ENCODE results near the gene CDH12. TPM values are rescaled to one million over a fixed set of nuclear protein-coding genes. Genes with fewer than 3 reads are reported as not detected.

The CDH12 gene
- total and polyA plus RNA-seq, 2 experiments from 2014 or later, result 0.09 to 0.97 TPM

DNA sequence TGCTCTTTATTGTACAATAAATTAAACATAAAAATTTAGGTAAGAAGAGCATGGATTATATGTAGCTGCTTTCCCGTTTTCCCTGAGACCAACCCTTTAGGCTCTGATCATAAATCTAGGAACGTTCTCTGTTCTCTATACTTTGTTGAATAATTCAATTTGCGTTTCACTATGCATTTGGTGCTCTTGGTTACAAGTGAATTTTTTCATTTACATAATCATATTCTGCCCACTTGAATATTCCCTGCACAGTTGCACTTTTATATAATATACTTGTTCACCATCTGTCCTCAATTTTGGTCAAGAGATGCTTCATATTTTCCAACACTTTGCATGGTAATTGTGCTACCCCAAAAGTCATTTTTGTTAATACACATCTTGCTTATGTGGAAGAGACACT lies 741.8 kb downstream of the CDH12 start:
- TF ChIP-seq, protein P1, sequence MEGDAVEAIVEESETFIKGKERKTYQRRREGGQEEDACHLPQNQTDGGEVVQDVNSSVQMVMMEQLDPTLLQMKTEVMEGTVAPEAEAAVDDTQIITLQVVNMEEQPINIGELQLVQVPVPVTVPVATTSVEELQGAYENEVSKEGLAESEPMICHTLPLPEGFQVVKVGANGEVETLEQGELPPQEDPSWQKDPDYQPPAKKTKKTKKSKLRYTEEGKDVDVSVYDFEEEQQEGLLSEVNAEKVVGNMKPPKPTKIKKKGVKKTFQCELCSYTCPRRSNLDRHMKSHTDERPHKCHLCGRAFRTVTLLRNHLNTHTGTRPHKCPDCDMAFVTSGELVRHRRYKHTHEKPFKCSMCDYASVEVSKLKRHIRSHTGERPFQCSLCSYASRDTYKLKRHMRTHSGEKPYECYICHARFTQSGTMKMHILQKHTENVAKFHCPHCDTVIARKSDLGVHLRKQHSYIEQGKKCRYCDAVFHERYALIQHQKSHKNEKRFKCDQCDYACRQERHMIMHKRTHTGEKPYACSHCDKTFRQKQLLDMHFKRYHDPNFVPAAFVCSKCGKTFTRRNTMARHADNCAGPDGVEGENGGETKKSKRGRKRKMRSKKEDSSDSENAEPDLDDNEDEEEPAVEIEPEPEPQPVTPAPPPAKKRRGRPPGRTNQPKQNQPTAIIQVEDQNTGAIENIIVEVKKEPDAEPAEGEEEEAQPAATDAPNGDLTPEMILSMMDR (IDR thresholded peaks at IDR 0.05; ENCODE audit: low read depth, low read length), result no peak
- H3K27me3 ChIP-seq, result no peaks in the 10 kb centered on the region
- no peak for DNase-seq (ENCODE audit: low read depth in 1 of 2, low spot score in 1 of 2)
- H3K4me3 ChIP-seq, result no peak overlapping the region
- H3K9me3 ChIP-seq (ENCODE audit: low read depth), result no peaks in the 10 kb centered on the region
- H3K27ac ChIP-seq, result no peak overlapping the region
- no peaks in the 10 kb centered on the region for H3K36me3 ChIP-seq
- H3K4me1 ChIP-seq (ENCODE audit: low read depth), result no peaks in the 10 kb centered on the region

DNA sequence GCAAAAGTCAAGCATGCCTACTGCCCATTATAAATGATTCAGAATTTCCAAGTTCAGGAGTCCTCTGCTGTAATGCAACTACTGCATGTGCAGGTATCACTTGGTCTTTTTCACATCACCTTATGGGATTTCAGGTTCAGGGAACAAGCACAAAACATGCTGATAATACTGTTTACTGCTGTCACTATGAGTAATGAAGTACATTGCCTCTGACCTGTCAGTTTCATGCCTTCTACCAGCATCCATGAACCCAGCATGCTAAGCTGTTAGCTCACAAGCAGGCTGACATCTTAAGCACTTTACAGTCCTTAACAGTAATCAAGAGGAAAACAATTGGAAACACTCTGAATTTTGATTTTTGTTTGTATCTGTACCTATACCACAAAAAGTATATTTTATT lies 743.8 kb downstream of the CDH12 start:
- H3K4me1 ChIP-seq (ENCODE audit: low read depth), result no peaks in the 10 kb centered on the region
- H3K36me3 ChIP-seq, result no peaks in the 10 kb centered on the region
- H3K27me3 ChIP-seq, result no peaks in the 10 kb centered on the region
- no peak for DNase-seq (ENCODE audit: low read depth in 1 of 2, low spot score in 1 of 2)
- H3K4me3 ChIP-seq, result no peak overlapping the region
- TF ChIP-seq, protein P1 (IDR thresholded peaks at IDR 0.05; ENCODE audit: low read depth, low read length), result no peak
- no peak overlapping the region for H3K27ac ChIP-seq
- H3K9me3 ChIP-seq (ENCODE audit: low read depth), result no peaks in the 10 kb centered on the region

DNA sequence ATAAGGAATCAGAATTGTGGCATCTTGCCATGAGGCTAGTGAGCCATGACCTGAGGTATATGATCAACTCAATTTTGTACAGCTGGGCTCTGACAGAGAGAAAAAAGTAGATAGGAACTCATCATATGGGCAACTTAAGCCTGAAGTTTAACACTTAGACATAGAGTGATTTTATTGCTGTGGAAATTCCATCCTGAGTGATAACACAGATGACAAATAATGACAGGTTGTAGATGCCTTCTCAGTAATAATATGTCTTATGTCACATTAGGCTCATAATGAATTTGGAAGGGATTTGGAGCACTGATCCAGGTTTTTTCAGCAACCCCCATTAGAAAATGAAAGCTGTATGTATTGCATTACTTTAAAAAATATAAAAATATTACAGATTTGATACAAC lies 744.6 kb downstream of the CDH12 start:
- H3K4me1 ChIP-seq (ENCODE audit: low read depth), result no peaks in the 10 kb centered on the region
- no peak overlapping the region for H3K4me3 ChIP-seq
- DNase-seq (ENCODE audit: low read depth in 1 of 2, low spot score in 1 of 2), result no peak
- H3K36me3 ChIP-seq, result no peaks in the 10 kb centered on the region
- H3K9me3 ChIP-seq (ENCODE audit: low read depth), result no peaks in the 10 kb centered on the region
- H3K27ac ChIP-seq, result no peak overlapping the region
- no peaks in the 10 kb centered on the region for H3K27me3 ChIP-seq
- TF ChIP-seq, protein P1 (IDR thresholded peaks at IDR 0.05; ENCODE audit: low read depth, low read length), result no peak

DNA sequence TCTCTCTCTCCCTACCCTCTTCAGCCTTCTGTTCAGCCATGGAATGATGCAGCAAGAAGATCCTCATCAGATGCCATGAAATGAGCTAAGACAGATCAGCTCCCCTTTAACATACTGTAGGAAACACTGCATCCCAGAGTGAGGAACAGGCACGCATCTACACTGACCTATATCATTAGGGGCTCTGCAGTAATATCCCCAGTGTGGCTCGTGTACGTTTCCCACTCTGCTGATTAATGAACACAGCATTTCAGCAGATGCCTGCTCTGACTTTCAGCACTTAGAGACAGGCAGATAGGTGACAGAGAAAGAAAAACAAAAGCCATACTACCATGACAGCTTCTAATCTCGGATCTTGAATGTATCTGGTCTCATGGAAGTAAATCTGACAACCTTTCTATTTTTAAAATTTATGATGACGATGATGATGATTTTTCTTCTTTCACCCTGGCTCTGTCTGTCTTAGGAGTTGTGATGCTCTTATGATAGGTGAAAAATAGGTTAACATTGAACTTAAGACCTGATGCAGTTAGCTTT lies 750.3 kb downstream of the CDH12 start:
- no peak overlapping the region for H3K27ac ChIP-seq
- H3K27me3 ChIP-seq, result no peaks in the 10 kb centered on the region
- TF ChIP-seq, protein P1 (IDR thresholded peaks at IDR 0.05; ENCODE audit: low read depth, low read length), result no peak
- H3K4me3 ChIP-seq, result no peak overlapping the region
- H3K4me1 ChIP-seq (ENCODE audit: low read depth), result peaks cover 4% of the 10 kb centered on the region
- DNase-seq (ENCODE audit: low read depth in 1 of 2, low spot score in 1 of 2), result no peak
- no peaks in the 10 kb centered on the region for H3K9me3 ChIP-seq (ENCODE audit: low read depth)
- H3K36me3 ChIP-seq, result no peaks in the 10 kb centered on the region

DNA sequence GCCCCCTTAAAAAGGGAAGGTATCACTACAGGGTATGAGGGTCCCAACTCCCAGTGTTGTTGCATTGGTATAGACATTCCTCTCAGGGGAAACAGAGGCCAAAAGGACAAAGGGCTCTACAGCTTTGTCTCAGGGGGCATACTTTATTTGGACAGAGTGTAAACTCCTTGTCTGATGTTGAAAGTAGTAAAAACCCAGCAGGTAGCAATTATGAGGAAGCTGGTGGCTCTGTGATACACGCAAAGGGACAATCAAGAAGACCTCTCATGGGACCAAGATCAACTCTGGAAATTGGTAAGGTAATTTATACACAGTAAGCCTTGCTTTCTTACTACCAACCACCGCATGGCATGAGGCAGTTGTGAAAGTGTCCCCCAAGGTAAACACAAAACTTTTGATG lies 764.6 kb downstream of the CDH12 start:
- Histone ChIP-seq H3K27me3 (no peaks in the 10 kb centered on the region), H3K36me3 (no peaks in the 10 kb centered on the region), H3K4me3 (no peak overlapping the region), H3K27ac (no peak overlapping the region), H3K4me1 (ENCODE audit: low read depth) (no peaks in the 10 kb centered on the region), H3K9me3 (ENCODE audit: low read depth) (no peaks in the 10 kb centered on the region)
- TF ChIP-seq, protein P1 (IDR thresholded peaks at IDR 0.05; ENCODE audit: low read depth, low read length), result no peak
- no peak for DNase-seq (ENCODE audit: low read depth in 1 of 2, low spot score in 1 of 2)

DNA sequence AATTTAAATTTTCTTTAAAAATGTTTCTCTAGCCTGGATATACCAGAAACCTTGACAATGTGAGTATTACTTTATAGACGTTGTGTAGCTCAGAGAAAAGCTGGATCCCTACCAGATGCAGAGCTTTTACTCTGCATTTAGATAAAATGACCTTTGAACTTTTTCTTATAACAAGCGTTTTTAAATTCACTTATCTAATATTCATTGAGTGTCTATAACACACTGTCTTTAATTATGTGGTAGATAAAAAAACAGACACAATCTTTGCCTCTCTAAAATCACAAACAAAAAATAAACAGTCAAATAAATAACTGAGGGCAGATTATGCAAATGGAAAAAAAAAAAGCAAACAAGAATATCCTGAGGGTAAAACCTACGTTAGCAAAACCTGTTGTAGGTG lies 773.6 kb downstream of the CDH12 start:
- Histone ChIP-seq H3K27ac (no peak overlapping the region), H3K9me3 (ENCODE audit: low read depth) (no peaks in the 10 kb centered on the region), H3K4me3 (no peak overlapping the region), H3K36me3 (no peaks in the 10 kb centered on the region), H3K4me1 (ENCODE audit: low read depth) (no peaks in the 10 kb centered on the region), H3K27me3 (no peaks in the 10 kb centered on the region)
- TF ChIP-seq, protein P1 (IDR thresholded peaks at IDR 0.05; ENCODE audit: low read depth, low read length), result no peak
- no peak for DNase-seq (ENCODE audit: low read depth in 1 of 2, low spot score in 1 of 2)
